ENCODE results near the gene PRDM2. TPM values are rescaled to one million over a fixed set of nuclear protein-coding genes. Genes with fewer than 3 reads are reported as not detected.
A peak's percentile ranks its signal among the peaks of the same experiment; 100 is the strongest.

Gene PRDM2
- total RNA-seq, 2 experiments from 2014 or later, result 55.0 to 58.5 TPM

GRCh38 chr1:13812456-13813397, 112.7 kb downstream of the PRDM2 start:
- no peaks in the 10 kb centered on the region for H3K36me3 Mint-ChIP-seq
- H3K9me3 Mint-ChIP-seq (ENCODE audit: low read depth), result no peaks in the 10 kb centered on the region
- DNase-seq (no peak), ATAC-seq (no peak)
- H3K4me3 Mint-ChIP-seq, result no peak overlapping the region
- H3K27ac Mint-ChIP-seq, result no peak overlapping the region
- CTCF ChIA-PET, result interaction anchor here (1.4 to 1.9 kb wide), 3 partner anchors 16 to 93 kb away, joined by 3 to 6 read pairs (median 4); no protein-coding TSS in a partner anchor
- no peaks in the 10 kb centered on the region for H3K27me3 Mint-ChIP-seq
- peaks cover 29% of the 10 kb centered on the region for H3K4me1 Mint-ChIP-seq

GRCh38 chr1:13813398-13814012, 113.5 kb downstream of the PRDM2 start:
- no peaks in the 10 kb centered on the region for H3K9me3 Mint-ChIP-seq (ENCODE audit: low read depth)
- H3K4me3 Mint-ChIP-seq, result no peak overlapping the region
- CTCF ChIA-PET, result interaction anchor here (1.2 to 1.5 kb wide), 3 partner anchors 59 to 94 kb away, joined by 3 to 4 read pairs (median 3); no protein-coding TSS in a partner anchor
- no peaks in the 10 kb centered on the region for H3K27me3 Mint-ChIP-seq
- ATAC-seq, result peak; percentile 46
- H3K4me1 Mint-ChIP-seq, result peaks cover 27% of the 10 kb centered on the region
- DNase-seq, result peak; percentile 54
- H3K27ac Mint-ChIP-seq, result no peak overlapping the region
- no peaks in the 10 kb centered on the region for H3K36me3 Mint-ChIP-seq

GRCh38 chr1:13814131-13814530, 114.1 kb downstream of the PRDM2 start:
- H3K4me1 Mint-ChIP-seq, result peaks cover 21% of the 10 kb centered on the region
- ATAC-seq, result no peak
- H3K27ac Mint-ChIP-seq, result no peak overlapping the region
- H3K36me3 Mint-ChIP-seq, result no peaks in the 10 kb centered on the region
- CTCF ChIA-PET, result interaction anchor here (1.2 to 1.5 kb wide), 4 partner anchors 59 to 148 kb away, joined by 3 to 4 read pairs (median 3); no protein-coding TSS in a partner anchor
- H3K9me3 Mint-ChIP-seq (ENCODE audit: low read depth), result no peaks in the 10 kb centered on the region
- H3K4me3 Mint-ChIP-seq, result no peak overlapping the region
- H3K27me3 Mint-ChIP-seq, result no peaks in the 10 kb centered on the region
- no peak for DNase-seq

GRCh38 chr1:13816016-13816760, 116.2 kb downstream of the PRDM2 start:
- ATAC-seq (no peak), DNase-seq (no peak)
- CTCF ChIA-PET, result no interaction called here
- no peak overlapping the region for H3K27ac Mint-ChIP-seq
- peaks cover 9% of the 10 kb centered on the region for H3K4me1 Mint-ChIP-seq
- no peaks in the 10 kb centered on the region for H3K27me3 Mint-ChIP-seq
- H3K36me3 Mint-ChIP-seq, result no peaks in the 10 kb centered on the region
- H3K4me3 Mint-ChIP-seq, result no peak overlapping the region
- no peaks in the 10 kb centered on the region for H3K9me3 Mint-ChIP-seq (ENCODE audit: low read depth)

- H3K27me3 Mint-ChIP-seq, result no peaks in the 10 kb centered on the region
- H3K27ac Mint-ChIP-seq, result no peak overlapping the region
- H3K9me3 Mint-ChIP-seq (ENCODE audit: low read depth), result no peaks in the 10 kb centered on the region
- peaks cover 8% of the 10 kb centered on the region for H3K4me1 Mint-ChIP-seq
- no peak overlapping the region for H3K4me3 Mint-ChIP-seq
- DNase-seq (no peak), ATAC-seq (no peak)
- H3K36me3 Mint-ChIP-seq, result no peaks in the 10 kb centered on the region
- CTCF ChIA-PET, result no interaction called here
Measured at GRCh38 chr1:13817906-13818305, 117.9 kb downstream of the PRDM2 start.

GRCh38 chr1:13818926-13819325, 118.9 kb downstream of the PRDM2 start:
- Mint-ChIP-seq H3K4me3 (no peak overlapping the region), H3K4me1 (no peaks in the 10 kb centered on the region), H3K36me3 (no peaks in the 10 kb centered on the region), H3K27ac (no peak overlapping the region), H3K9me3 (ENCODE audit: low read depth) (no peaks in the 10 kb centered on the region), H3K27me3 (no peaks in the 10 kb centered on the region)
- DNase-seq (no peak), ATAC-seq (no peak)
- CTCF ChIA-PET, result interaction anchor here (0.6 kb wide), 1 partner anchor 1218 kb away, joined by 3 read pairs; no protein-coding TSS in a partner anchor

- no peak overlapping the region for H3K4me3 Mint-ChIP-seq
- no peak for ATAC-seq
- CTCF ChIA-PET, result interaction anchor here (0.6 kb wide), 1 partner anchor 1217 kb away, joined by 3 read pairs; no protein-coding TSS in a partner anchor
- no peak overlapping the region for H3K27ac Mint-ChIP-seq
- no peaks in the 10 kb centered on the region for H3K9me3 Mint-ChIP-seq (ENCODE audit: low read depth)
- H3K36me3 Mint-ChIP-seq, result no peaks in the 10 kb centered on the region
- H3K4me1 Mint-ChIP-seq, result no peaks in the 10 kb centered on the region
- H3K27me3 Mint-ChIP-seq, result no peaks in the 10 kb centered on the region
- DNase-seq, result no peak
Measured at GRCh38 chr1:13819642-13820041, 119.7 kb downstream of the PRDM2 start.

GRCh38 chr1:13820055-13820454, 120.1 kb downstream of the PRDM2 start:
- Mint-ChIP-seq H3K27ac (no peak overlapping the region), H3K36me3 (no peaks in the 10 kb centered on the region), H3K27me3 (no peaks in the 10 kb centered on the region), H3K4me1 (no peaks in the 10 kb centered on the region), H3K4me3 (no peak overlapping the region), H3K9me3 (ENCODE audit: low read depth) (no peaks in the 10 kb centered on the region)
- ATAC-seq, result no peak
- CTCF ChIA-PET, result no interaction called here
- DNase-seq, result no peak

GRCh38 chr1:13820456-13820855, 120.5 kb downstream of the PRDM2 start:
- H3K27ac Mint-ChIP-seq, result no peak overlapping the region
- ATAC-seq (no peak), DNase-seq (no peak)
- CTCF ChIA-PET, result no interaction called here
- H3K36me3 Mint-ChIP-seq, result no peaks in the 10 kb centered on the region
- H3K9me3 Mint-ChIP-seq (ENCODE audit: low read depth), result no peaks in the 10 kb centered on the region
- no peaks in the 10 kb centered on the region for H3K27me3 Mint-ChIP-seq
- no peaks in the 10 kb centered on the region for H3K4me1 Mint-ChIP-seq
- no peak overlapping the region for H3K4me3 Mint-ChIP-seq

- Mint-ChIP-seq H3K27ac (no peak overlapping the region), H3K4me1 (no peaks in the 10 kb centered on the region), H3K9me3 (ENCODE audit: low read depth) (no peaks in the 10 kb centered on the region), H3K4me3 (no peak overlapping the region), H3K36me3 (no peaks in the 10 kb centered on the region), H3K27me3 (no peaks in the 10 kb centered on the region)
- DNase-seq (no peak), ATAC-seq (no peak)
- CTCF ChIA-PET, result no interaction called here
Measured at GRCh38 chr1:13823126-13823880, 123.3 kb downstream of the PRDM2 start.

GRCh38 chr1:13823936-13824335, 123.9 kb downstream of the PRDM2 start:
- Mint-ChIP-seq H3K4me1 (no peaks in the 10 kb centered on the region), H3K36me3 (no peaks in the 10 kb centered on the region), H3K27ac (no peak overlapping the region), H3K9me3 (ENCODE audit: low read depth) (no peaks in the 10 kb centered on the region), H3K27me3 (no peaks in the 10 kb centered on the region), H3K4me3 (no peak overlapping the region)
- DNase-seq, result no peak
- ATAC-seq, result no peak
- CTCF ChIA-PET, result interaction anchor here (1.8 kb wide), 1 partner anchor 158 kb away, joined by 7 read pairs; no protein-coding TSS in a partner anchor

- H3K36me3 Mint-ChIP-seq, result no peaks in the 10 kb centered on the region
- ATAC-seq, result no peak
- H3K27me3 Mint-ChIP-seq, result no peaks in the 10 kb centered on the region
- H3K4me1 Mint-ChIP-seq, result no peaks in the 10 kb centered on the region
- no peak overlapping the region for H3K27ac Mint-ChIP-seq
- H3K4me3 Mint-ChIP-seq, result no peak overlapping the region
- DNase-seq, result no peak
- CTCF ChIA-PET, result interaction anchor here (1.8 kb wide), 1 partner anchor 159 kb away, joined by 7 read pairs; no protein-coding TSS in a partner anchor
- no peaks in the 10 kb centered on the region for H3K9me3 Mint-ChIP-seq (ENCODE audit: low read depth)
Measured at GRCh38 chr1:13824626-13825025, 124.6 kb downstream of the PRDM2 start.
